HG03064 (cell line): ENCODE results near the gene GNG7.
"Not testable (repeated sequence)": the region's sequence is repeated elsewhere in the genome, so short reads cannot be mapped to it uniquely, and the experiment has no call there.

Experiments
- ATAC-seq: cut with Tn5 transposase; IDR thresholded peaks from one replicate; pipeline ENCODE4 v1.9.1; 2021; ENCODE audit warnings: low read depth; ENCODE audit not compliant: unreplicated experiment

The GNG7 gene

GRCh38 chr19:2627855-2628254 is 74.6 kb downstream of the GNG7 start:
- no peak for ATAC-seq

- no peak for ATAC-seq
Measured at GRCh38 chr19:2627319-2627829, 75.1 kb downstream of the GNG7 start.

GRCh38 chr19:2625434-2625833 is 77.1 kb downstream of the GNG7 start:
- no peak for ATAC-seq

- ATAC-seq = no peak
Measured at GRCh38 chr19:2624537-2625091, 77.9 kb downstream of the GNG7 start.

GRCh38 chr19:2623798-2624197 is 78.7 kb downstream of the GNG7 start:
- ATAC-seq = no peak

- not testable (repeated sequence) for ATAC-seq
Measured at GRCh38 chr19:2622371-2622961, 80.0 kb downstream of the GNG7 start.

GRCh38 chr19:2619076-2619475 is 83.4 kb downstream of the GNG7 start:
- no peak for ATAC-seq

- ATAC-seq = no peak
Measured at GRCh38 chr19:2618611-2619010, 83.9 kb downstream of the GNG7 start.

- no peak for ATAC-seq
Measured at GRCh38 chr19:2617393-2618165, 84.9 kb downstream of the GNG7 start.

GRCh38 chr19:2616741-2617392 is 85.6 kb downstream of the GNG7 start:
- ATAC-seq = no peak

- no peak for ATAC-seq
Measured at GRCh38 chr19:2615782-2616181, 86.7 kb downstream of the GNG7 start.

GRCh38 chr19:2613507-2614295 is 88.8 kb downstream of the GNG7 start:
- ATAC-seq = no peak

- ATAC-seq = no peak
Measured at GRCh38 chr19:2612619-2613249, 89.8 kb downstream of the GNG7 start.

- no peak for ATAC-seq
Measured at GRCh38 chr19:2611483-2612464, 90.7 kb downstream of the GNG7 start.

- peak; percentile 36 for ATAC-seq
Measured at GRCh38 chr19:2610637-2611482, 91.6 kb downstream of the GNG7 start.

- ATAC-seq = no peak
Measured at GRCh38 chr19:2609389-2610116, 92.9 kb downstream of the GNG7 start.

GRCh38 chr19:2609034-2609388 is 93.5 kb downstream of the GNG7 start:
- ATAC-seq = not testable (repeated sequence)

GRCh38 chr19:2608602-2608922 is 93.9 kb downstream of the GNG7 start:
- no peak for ATAC-seq
